Activated CD4-positive, alpha-beta T cell treated with anti-CD3 and anti-CD28 coated beads, Interleukin-2, Interleukin-4, amounts not matched to agents 100 ng/mL and 50 ng/mL, durations not matched to agents 16 hours and 8 hours (primary cell): ENCODE measurements around the gene CIROP.

Experiments used
- DNase-seq: peaks from one replicate; pipeline ENCODE4 v3.0.0-alpha.2; 2020; ENCODE audit warnings: low spot score

CIROP gene, protein sequence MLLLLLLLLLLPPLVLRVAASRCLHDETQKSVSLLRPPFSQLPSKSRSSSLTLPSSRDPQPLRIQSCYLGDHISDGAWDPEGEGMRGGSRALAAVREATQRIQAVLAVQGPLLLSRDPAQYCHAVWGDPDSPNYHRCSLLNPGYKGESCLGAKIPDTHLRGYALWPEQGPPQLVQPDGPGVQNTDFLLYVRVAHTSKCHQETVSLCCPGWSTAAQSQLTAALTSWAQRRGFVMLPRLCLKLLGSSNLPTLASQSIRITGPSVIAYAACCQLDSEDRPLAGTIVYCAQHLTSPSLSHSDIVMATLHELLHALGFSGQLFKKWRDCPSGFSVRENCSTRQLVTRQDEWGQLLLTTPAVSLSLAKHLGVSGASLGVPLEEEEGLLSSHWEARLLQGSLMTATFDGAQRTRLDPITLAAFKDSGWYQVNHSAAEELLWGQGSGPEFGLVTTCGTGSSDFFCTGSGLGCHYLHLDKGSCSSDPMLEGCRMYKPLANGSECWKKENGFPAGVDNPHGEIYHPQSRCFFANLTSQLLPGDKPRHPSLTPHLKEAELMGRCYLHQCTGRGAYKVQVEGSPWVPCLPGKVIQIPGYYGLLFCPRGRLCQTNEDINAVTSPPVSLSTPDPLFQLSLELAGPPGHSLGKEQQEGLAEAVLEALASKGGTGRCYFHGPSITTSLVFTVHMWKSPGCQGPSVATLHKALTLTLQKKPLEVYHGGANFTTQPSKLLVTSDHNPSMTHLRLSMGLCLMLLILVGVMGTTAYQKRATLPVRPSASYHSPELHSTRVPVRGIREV

DNA sequence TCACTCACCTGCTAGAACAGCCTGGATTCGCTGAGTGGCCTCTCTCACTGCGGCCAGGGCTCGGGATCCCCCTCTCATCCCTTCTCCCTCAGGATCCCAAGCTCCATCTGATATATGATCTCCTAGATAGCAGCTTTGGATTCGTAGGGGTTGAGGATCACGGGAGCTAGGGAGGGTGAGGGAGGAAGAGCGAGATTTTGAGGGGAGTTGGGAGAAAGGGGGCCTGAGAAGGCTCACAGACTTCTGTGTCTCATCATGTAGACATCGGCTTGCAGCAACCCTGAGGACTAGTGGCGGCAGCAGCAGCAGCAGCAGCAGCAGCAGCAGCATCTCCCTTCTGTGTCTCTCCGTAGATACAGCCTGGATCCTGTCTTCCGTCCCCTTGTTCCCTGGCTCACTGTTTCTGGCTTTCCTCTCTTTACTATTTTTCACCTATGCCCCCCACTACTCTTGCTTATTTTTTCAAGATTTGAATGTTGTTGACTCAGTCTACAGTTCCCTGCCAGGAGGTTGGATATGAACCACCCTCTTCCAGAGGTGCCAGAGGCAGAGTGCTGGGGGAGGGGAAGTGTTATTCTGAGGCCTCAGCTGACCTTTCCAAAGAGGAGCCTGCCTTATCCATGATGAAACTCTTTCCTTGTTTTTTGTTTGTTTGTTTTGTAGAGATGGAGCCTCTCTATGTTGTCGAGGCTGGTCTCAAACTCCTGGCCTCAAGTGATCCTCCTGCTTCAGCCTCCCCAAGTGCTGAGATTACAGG, at the start of gene CIROP:
Gene CIROP, minus strand, starts transcription at position 399 of the 757 bp plus-strand sequence. Its CDS starts 69 bp downstream, at position 330.
- no peak for DNase-seq

DNA sequence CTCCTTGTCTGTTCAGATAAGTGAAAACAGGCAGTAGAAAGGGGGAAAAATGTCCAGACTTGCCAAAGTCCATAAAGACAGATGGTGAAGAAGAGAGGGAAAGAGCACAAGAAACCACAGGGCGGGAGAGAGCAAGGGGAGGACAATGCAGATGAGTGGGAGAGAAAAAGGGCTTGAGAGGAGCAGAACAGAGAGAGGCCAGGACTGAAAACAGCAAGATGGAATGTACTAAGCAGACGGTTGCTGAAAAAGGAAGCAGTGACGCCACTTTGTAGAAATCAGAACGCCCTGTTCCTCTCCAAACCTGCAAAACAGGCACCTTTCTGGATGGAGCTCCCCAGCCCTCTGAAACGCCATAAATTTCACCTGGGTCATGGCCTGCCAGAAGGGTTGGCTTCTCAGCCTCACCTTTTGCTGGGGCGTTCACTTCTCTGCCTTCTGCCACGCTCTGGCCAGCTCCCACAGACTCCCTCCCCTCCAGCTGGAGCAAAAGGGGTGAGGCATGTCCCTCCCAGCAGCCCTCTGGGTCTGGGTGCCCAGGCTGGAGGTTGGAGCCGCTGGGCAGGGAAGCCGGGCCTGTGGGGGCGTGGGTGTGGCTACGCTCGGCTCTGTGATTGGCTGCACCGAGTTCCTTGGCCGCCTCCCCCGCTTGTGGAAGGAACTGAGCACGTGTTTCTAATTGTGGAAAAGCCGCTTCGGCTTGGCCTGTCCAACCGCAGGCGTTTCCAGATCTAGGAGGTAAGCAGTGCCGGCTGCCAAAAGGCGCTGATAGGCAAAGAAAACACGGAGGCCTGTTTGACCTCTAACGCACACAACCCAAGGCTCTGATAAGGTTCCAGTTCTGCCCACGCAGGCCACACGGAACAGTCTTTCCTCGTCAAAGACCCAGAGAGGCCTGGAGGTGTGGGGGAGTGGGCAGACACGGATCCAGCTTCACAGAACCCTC, 49.3 kb upstream of the CIROP start:
- no peak for DNase-seq

DNA sequence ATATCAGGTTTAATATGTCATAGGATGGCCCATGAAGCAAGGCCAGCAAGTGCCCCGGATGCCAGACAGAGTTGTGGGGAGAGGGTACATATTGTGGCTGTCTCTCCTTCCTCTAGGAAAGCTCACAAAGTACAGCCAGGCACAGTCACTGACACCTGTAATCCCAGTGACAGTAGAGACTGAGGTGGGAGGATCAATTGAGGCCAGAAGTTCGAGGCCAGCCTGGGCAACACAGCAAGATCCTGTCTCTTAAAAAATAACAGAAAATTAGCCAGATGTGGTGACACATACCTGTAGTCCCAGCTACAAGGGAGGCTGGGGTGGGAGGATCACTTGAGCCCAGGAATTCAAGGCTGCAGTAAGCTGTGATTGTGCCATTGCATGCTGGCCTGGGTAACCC, 46.6 kb upstream of the CIROP start:
- DNase-seq = no peak

DNA sequence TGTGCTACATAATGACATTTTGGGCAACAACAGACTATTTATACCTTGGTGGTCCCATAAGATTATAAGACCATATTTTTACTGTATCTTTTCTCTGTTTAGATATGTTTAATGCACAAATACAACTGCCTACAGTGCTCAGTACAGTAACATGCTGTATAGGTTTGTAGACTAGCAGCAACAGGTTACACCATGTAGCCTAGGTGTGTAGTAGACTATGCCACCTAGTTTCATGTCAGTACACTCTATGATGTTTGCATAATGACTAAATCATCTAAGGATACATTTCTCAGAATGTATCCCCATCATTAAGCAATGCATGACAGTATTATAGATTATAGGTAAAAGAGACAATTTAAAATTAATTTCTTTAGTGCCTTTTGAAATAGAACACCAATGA, 45.0 kb upstream of the CIROP start:
- no peak for DNase-seq

DNA sequence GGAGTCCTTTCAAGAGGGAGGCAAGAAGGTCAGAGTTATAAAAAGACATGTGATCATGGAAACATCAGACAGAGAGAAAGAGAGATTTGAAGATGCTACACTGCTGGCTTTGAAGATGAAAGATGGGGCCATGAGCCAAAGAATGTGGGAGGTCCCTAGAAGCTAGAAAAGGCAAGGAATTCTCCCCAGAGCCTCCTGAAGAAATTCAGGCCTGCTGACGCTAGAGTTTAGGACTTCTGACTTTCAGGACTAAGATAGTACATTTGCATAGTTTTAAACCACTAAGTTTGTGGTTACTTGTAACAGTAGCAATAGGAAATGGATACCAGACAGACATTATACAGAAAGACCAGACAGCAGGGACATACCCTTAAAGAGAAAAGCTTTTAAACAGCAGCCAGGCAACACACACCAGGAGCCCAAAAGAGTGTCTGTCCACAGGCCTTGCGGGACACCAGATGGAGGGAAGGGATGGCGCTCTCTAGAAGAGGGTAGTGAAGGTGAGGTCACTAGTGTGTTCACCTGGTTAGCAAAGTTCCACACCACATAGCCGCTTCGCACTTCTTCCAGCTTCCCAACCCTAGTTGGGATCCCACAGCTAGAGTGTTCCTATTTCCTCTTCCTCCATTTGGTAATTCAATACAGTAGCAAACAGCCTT, 43.9 kb upstream of the CIROP start:
- no peak for DNase-seq

DNA sequence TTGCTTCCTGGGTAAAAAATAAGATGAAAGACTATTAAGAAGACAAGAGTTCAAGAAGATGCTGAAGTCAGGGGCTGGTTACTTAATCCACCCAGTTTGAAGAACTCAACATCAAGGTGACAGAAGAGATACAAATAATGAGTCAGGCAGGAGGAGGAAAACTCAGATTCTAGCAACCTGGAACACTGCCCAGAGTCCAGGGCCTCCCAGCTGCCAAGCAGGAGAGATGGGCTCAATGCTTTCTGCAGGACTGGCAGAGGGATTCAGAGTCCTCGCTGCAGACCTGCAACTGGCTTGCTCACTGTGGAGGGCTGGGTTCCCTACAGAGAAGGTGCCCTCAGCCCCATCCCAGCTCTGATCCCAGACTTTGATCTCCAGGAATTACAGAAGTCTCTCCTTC, 42.9 kb upstream of the CIROP start:
- no peak for DNase-seq

DNA sequence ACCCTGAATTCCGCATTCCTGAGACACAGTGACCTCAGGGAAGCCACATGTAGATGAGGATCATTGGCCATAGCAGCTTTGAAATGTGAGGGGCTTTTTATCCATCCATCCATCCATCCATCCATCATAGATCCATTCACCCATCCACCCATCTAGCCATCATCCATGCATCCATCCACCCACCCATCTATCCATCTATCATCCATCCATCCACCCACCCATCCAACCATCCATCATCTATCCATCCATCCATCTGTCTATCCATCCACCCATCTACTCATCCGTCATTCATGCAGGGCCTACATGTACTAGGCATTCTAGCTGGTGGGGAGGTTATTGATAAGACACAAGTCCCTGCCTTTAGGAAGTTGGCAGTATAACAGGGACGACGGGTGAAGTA, 42.2 kb upstream of the CIROP start:
- no peak for DNase-seq

DNA sequence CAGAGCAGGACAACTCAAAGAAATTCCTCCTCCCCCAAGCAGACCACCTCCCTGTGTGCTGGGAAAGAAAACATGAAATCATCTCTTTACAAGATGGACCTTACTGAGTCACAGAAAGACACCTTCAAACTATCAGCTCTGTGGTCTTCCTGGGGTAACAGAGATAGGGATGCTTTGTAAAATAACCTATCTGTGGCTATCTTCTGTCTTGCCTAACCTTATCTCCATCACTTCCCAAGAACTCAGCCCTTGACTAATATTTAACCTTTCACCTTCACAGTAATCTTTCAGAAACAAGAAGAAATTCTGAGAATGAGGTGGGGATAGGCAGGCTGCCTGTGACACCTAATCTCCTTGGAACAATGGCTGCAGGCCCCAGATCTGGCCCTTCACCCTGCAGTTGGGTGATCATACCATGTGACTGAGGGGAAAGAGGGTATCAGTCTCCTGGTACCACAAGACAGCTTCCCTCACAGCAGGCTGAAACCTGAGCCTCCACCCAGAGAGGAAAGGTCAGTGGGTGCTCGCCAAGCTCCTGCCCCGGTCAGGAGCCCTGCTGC, 41.6 kb upstream of the CIROP start:
- no peak for DNase-seq

DNA sequence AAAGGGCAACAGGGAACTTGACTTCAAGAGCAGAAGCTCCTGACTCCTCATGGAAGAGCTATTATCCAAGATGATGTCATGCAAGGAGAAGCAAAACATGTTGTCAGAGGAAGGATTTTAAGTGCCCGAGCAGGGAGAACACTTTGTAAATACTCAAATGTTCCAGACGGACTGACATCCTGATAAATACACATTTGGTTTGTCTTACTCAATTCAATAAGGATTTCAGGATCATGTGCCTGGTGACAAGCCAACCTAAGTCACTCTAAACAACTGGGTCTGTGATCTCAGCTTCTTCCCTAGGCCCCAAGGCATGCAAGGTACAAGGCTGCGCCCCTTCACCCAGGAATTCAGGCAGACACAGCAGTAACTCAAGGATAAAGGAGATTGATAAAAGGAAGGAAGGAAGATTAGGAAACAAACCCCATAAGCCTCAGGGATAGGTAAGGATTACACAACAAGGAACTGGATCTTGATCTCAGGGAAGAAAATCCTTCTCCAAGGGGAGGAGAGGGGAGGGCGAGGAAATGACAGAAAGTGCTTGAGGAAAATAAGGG, 41.1 kb upstream of the CIROP start:
- no peak for DNase-seq

DNA sequence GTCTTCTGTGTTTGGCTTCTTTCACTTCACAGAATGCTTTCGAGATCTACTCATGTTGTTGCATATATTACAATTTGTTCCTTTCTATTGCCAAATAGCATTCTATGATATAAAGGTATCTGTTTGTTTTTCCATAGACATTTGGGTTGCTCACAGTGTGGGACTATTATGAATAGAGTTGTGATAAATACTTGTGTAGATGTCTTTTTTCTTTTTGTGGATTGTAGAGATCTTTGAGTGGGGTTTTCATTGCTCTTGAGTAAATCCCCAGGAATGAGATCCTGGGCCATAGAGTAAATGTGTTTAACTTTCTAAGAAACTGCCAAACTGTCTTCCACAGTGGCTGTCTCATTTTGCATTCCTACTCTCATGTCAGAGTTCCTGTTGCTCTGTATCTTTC, 39.1 kb upstream of the CIROP start:
- DNase-seq = no peak

DNA sequence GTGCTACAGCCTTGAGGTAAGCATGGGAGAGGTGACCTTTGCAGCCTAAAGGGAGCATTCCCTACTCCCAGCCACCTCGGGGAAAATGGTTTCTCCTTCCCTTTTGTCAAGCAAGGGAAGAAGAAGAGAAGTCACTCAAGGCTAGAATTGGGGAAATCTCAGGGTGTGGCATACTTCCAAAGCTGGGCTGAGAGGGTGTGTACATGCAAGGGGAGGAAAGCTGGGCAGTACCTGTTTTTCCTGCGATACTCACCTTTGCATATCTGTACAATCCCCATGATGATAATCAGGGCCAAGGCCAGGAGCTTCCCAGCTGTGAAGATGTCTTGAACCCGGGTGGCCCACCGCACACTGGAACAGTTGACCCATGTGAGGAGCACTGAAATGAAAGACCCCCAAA, 38.0 kb upstream of the CIROP start:
- no peak for DNase-seq

DNA sequence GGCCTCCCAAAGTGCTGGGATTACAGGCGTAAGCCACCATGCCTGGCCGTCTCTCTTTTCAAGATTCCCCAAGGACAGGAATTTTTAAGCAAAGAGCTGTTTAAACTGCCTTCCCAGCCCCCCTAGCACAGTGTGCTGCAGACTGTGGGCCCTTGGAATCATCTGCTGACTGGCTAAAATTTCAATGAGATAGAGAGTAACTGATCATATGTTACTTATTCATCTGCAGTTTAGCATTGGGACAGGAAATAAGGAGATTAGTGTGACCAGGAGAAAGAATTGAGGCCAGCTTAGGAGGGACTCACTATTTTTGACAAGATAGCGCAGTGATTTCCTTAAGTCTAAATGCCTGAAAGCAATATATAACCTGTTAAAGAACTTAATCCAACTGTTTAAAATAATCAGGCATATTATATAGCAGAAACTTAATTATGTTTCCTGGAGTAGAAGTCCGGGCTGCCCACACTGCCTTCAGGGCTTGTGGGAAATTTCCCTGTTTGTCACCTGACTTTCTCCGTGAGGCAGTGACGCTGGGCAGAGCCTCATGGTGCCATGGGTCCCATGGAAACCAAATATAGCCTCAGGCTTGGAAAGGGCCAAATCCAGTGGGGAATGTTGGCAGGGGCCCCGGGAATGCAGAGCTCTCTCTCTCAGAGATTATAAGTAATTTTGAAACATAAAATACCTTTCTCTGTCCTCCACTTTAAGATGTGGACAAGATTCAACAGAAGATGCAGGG, 37.1 kb upstream of the CIROP start:
- DNase-seq = no peak

DNA sequence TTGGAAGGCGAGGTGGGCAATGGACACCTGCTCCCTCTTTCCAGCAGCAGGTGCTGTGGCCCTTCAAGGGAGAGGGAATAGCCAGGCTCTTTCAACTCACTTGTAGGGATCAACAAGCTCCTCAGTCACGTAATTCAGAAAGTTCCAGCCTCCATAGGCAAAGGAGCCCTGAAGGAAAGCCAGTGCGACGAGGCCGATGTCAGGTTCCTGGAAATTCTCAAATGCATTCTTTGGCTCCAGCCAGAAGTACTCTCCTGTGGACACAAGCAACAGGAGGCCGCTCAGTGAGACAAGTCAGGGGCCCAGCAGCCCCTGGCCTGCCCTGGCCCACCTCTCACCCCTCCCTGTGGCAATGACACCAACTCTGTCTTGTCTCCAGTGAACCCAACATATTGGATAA, 35.6 kb upstream of the CIROP start:
- no peak for DNase-seq

DNA sequence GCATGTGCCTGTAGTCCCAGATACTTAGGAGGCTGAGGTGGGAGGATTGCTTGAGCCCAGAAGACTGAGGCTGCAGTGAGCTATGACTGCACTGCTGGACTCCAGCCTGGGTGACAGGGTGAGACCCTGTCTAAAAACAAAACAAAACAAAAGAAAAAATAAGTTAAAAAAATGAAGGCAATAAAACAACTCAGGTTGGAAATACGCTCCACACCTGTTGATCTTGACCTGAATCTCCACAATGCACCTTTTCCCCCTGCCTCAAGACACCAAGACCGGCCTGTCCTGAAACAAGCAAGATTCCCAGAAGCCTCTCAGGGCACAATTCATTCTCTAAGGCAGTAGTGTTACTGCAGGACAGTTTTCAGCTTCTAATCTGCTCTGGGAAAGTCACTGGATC, 35.1 kb upstream of the CIROP start:
- no peak for DNase-seq

DNA sequence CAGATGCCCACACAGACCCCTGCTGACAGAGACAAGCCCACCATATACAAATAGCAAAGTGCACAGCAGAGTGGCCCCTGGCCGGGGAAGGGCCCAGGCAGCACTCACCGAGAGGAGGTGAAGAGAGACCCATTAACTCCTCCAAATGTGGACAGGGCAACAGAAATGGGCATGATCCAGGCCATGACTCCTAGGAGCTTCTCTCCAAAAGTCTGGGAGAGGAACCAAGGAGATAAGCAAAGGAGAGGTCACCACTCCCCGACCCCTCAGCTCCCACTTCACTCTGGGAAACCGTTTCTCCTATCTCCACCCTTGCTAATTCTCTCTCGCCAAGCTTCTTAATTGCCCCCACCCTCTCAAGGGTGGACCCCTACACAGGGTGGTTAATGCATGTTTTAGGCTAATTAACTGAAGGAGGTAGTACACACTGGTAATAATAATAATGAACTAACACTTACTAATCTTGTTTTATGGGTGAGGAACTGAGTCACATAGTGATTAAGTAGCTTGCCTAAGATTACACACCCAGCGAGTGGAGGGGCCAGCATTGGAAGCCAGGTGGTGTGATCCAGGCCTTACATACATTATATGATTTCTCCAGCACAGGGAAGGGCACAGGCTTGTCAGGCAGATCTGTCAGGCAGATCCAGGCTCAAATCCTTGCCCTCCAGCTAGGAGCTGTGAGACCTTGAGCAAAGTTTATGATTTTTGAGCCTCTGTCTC, 33.2 kb upstream of the CIROP start:
- no peak for DNase-seq

DNA sequence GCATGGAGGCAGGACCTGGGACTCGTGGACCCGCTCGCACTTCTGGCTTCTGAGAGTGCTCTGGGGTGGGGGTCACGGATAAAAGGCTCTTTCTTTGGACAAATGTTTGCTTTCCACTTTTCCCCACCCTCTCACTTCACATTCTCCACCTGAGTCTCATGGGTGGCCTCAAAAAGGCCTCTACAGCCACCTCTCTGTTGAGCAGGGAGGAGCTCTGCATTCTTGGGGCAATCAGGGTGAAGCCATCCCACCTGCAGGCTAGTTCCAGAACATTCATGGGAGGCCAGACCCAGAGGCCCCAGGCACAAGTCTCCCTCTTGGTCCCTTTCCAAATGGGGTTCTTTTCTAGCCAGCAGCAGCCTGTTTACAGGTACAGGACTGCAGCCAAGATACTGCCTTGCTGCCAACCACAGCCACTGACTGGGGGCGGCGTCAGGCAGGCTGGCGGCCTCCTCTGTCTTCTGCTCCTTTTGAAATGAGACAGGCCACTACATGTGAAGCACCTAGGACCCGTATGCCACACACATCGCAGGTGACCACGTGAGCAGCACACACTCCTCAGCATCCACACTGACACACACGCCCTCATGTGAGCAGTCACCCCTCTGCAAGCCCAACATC, 32.5 kb upstream of the CIROP start:
- no peak for DNase-seq

DNA sequence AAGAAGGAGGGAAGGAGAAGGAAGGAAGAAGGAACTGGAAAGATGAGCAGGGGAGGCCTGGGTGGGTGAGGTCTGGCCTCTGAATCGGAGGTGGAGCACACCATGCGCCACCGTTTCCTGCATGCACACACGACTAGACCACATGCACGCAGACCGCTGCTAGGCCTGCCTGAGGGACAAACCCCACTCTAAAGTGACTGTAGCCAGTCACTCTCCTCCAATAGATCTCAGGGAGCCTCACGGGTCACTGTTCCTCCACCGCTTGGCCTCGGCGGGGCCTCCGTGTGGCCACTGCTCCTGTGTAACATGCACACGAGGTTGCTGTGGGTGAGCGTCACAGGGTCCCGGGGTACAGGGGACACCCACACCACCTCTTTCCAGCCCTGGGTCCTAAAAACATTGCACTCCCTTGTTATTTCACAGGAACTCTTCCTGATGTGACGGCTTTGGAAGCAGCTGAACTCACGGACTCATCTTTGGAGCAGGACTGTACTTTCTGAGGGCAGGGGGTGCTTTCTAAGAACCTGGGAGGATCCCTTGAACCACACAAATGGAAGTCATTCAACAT, 31.9 kb upstream of the CIROP start:
- DNase-seq = no peak

DNA sequence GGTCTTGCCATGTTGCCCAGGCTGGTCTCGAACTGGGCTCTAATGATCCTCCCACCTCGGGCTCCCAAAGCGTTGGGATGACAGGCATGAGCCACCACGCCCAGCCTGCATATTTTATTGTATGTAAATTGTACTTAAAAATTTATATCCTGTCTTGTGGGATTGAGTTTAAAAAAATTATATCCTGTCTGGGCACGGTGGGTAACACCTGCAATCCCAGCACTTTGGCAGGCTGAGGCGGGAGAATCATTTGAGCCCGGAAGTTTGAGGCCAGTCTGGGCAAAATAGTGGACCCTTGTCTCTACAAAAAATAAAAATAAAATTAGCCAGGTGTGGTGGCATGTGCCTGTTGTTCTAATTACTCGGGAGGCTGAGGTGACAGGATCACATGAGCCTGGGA, 28.2 kb upstream of the CIROP start:
- DNase-seq = no peak
